ENCODE data around the gene KIF5C. TPM values are rescaled to one million over a fixed set of nuclear protein-coding genes. Genes with fewer than 3 reads are reported as not detected.

Gene KIF5C
- total and polyA plus RNA-seq, 7 experiments from 2014 or later = 0.58 to 14.3 (median 5.1) TPM

DNA sequence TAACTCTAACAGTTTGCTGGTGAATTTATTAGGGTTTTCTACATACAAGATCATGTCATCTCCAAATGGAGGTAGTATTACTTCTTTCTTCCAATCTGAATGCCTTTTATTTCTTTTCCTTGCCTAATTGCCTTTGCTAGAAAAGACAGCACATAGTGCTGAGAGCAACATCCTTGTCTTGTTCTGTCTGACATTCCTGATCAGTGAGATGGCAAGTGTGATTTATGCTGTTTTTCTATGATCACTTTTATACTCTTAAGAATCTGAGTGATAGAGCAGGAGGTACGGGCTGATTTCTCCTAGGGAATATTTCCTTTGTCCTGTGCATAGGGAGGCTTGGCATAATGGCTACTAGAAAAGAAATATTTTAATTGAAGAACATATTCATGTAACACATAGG lies 180.7 kb downstream of the KIF5C start:
- Mint-ChIP-seq H3K27me3 (peaks cover 13 to 36% (median 24%) of the 10 kb centered on the region in 5 donors), H3K9me3 (no peaks in the 10 kb centered on the region), H3K27ac (no peak overlapping the region), H3K4me3 (no peak overlapping the region), H3K36me3 (no peaks in the 10 kb centered on the region), H3K4me1 (no peaks in the 10 kb centered on the region)
- intact Hi-C loops (cut with micrococcal nuclease) = no loop called here
- H3K27ac ChIP-seq (ENCODE audit: low read depth, low read length) = no peak overlapping the region
- no peaks in the 10 kb centered on the region for H3K9me3 ChIP-seq (ENCODE audit: control insufficient read depth in 2 of 3, low read length in 3 of 3)
- no peaks in the 10 kb centered on the region for H3K27me3 ChIP-seq (ENCODE audit: control insufficient read depth in 2 of 2, insufficient read depth in 2 of 2, low read length in 2 of 2)
- no peaks in the 10 kb centered on the region for H3K4me1 ChIP-seq (ENCODE audit: control insufficient read depth in 2 of 2, insufficient read depth in 2 of 2, low read length in 2 of 2)
- POLR2A ChIA-PET = no interaction called here
- ATAC-seq (no peak), DNase-seq (no peak)
- CTCF ChIA-PET = no interaction called here
- H3K36me3 ChIP-seq (ENCODE audit: control insufficient read depth in 2 of 3, insufficient read depth in 3 of 3, low read length in 3 of 3) = no peaks in the 10 kb centered on the region
- H3K4me3 ChIP-seq (ENCODE audit: low read length) = no peak overlapping the region

DNA sequence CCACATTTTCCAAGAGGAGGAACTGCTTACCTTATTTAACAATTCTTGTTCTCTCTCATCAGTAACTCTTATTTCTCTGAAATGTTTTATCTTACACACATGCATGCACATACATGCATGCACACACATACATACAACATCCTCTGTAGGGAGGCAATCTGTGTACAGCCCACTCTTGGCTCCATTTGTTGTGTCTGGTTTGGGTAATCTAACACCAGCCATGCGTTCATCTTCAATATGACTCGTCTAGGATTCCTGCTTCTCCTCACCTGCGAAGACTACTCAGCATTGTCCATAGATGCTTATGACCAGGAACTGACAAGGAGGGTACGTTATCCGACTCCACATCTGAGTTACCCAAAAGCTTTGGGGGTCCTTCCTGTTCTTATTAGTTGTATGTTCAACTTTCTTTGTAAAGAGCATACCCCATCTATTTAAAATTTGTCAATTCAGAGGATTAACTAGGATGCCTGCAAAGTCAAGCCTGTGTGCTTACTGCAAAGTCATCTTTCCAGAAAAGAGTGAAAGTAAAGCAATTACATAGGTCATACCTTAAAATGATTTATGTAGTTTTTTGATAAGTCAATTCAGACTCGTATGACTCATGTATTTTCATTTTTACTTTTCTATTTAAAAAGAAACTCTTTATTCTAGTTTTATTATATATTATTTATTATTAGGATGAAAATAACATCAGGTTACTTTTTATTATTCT lies 181.7 kb downstream of the KIF5C start:
- H3K27ac ChIP-seq (ENCODE audit: low read depth, low read length) = no peak overlapping the region
- no peaks in the 10 kb centered on the region for H3K4me1 Mint-ChIP-seq
- no peaks in the 10 kb centered on the region for H3K36me3 Mint-ChIP-seq
- H3K4me3 ChIP-seq (ENCODE audit: low read length) = no peak overlapping the region
- H3K4me1 ChIP-seq (ENCODE audit: control insufficient read depth in 2 of 2, insufficient read depth in 2 of 2, low read length in 2 of 2) = no peaks in the 10 kb centered on the region
- ChIA-PET POLR2A (no interaction called here), CTCF (no interaction called here)
- ATAC-seq = no peak
- H3K36me3 ChIP-seq (ENCODE audit: control insufficient read depth in 2 of 3, insufficient read depth in 3 of 3, low read length in 3 of 3) = no peaks in the 10 kb centered on the region
- no peak for DNase-seq
- intact Hi-C loops (cut with micrococcal nuclease) = no loop called here
- H3K27me3 Mint-ChIP-seq = peaks cover 13 to 36% (median 27%) of the 10 kb centered on the region in 5 donors
- H3K9me3 ChIP-seq (ENCODE audit: control insufficient read depth in 2 of 3, low read length in 3 of 3) = no peaks in the 10 kb centered on the region
- no peak overlapping the region for H3K4me3 Mint-ChIP-seq
- no peaks in the 10 kb centered on the region for H3K27me3 ChIP-seq (ENCODE audit: control insufficient read depth in 2 of 2, insufficient read depth in 2 of 2, low read length in 2 of 2)
- no peak overlapping the region for H3K27ac Mint-ChIP-seq
- H3K9me3 Mint-ChIP-seq = no peaks in the 10 kb centered on the region

DNA sequence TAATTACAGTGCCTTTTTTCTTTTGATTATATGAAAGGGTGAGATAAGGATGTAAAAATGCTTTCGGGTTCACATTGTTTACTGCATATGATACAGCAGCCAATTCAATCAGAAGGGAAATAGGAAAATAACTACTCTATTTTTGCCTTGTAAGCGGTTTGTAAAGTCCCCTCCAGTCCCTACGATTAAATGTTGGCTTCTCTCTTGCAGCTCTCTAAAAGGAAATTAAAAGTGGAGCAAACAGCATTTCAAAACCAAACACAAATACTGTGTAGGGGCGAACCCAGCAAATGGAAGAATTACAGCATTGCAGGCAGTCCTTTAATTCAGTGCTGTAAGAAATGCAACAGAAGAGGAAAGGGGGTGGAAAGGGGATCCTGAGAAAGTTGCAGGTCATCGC lies 182.4 kb downstream of the KIF5C start:
- ChIA-PET CTCF (no interaction called here), POLR2A (no interaction called here)
- ATAC-seq (no peak), DNase-seq (no peak)
- intact Hi-C loops (cut with micrococcal nuclease) = no loop called here
- no peak overlapping the region for H3K4me3 Mint-ChIP-seq
- H3K4me1 ChIP-seq (ENCODE audit: control insufficient read depth in 2 of 2, insufficient read depth in 2 of 2, low read length in 2 of 2) = no peaks in the 10 kb centered on the region
- H3K36me3 ChIP-seq (ENCODE audit: control insufficient read depth in 2 of 3, insufficient read depth in 3 of 3, low read length in 3 of 3) = no peaks in the 10 kb centered on the region
- no peaks in the 10 kb centered on the region for H3K9me3 ChIP-seq (ENCODE audit: control insufficient read depth in 2 of 3, low read length in 3 of 3)
- no peak overlapping the region for H3K27ac Mint-ChIP-seq
- H3K36me3 Mint-ChIP-seq = no peaks in the 10 kb centered on the region
- H3K27me3 Mint-ChIP-seq = peaks cover 13 to 36% (median 28%) of the 10 kb centered on the region in 5 donors
- no peak overlapping the region for H3K27ac ChIP-seq (ENCODE audit: low read depth, low read length)
- H3K4me3 ChIP-seq (ENCODE audit: low read length) = no peak overlapping the region
- no peaks in the 10 kb centered on the region for H3K4me1 Mint-ChIP-seq
- no peaks in the 10 kb centered on the region for H3K27me3 ChIP-seq (ENCODE audit: control insufficient read depth in 2 of 2, insufficient read depth in 2 of 2, low read length in 2 of 2)
- H3K9me3 Mint-ChIP-seq = no peaks in the 10 kb centered on the region

DNA sequence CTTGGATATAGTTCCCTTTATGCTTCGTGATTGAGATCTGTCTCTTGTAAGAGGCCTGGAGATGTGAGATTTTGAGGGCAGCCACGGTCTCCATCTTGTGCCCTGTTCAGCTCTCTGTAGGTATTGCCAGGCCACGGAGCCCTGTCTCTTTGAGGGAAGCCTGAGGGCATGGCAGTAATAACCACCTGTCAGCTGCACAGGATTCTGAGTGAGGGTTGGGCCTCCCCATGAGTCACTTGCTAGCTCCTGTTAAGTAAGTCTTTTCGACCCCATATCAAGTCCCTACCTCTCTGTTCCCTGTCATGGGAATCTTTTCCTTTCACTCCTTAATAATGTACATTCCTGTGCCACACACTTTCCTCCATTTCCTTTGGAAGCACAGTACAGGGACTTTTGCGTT lies 183.9 kb downstream of the KIF5C start:
- no peak for ATAC-seq
- H3K9me3 ChIP-seq (ENCODE audit: control insufficient read depth in 2 of 3, low read length in 3 of 3) = no peaks in the 10 kb centered on the region
- no peak overlapping the region for H3K4me3 ChIP-seq (ENCODE audit: low read length)
- no peak overlapping the region for H3K27ac Mint-ChIP-seq
- H3K36me3 Mint-ChIP-seq = no peaks in the 10 kb centered on the region
- H3K4me1 Mint-ChIP-seq = no peaks in the 10 kb centered on the region
- POLR2A ChIA-PET = no interaction called here
- H3K27me3 Mint-ChIP-seq = peaks cover 4 to 36% (median 24%) of the 10 kb centered on the region in 5 donors
- H3K4me1 ChIP-seq (ENCODE audit: control insufficient read depth in 2 of 2, insufficient read depth in 2 of 2, low read length in 2 of 2) = no peaks in the 10 kb centered on the region
- H3K27ac ChIP-seq (ENCODE audit: low read depth, low read length) = no peak overlapping the region
- no peaks in the 10 kb centered on the region for H3K27me3 ChIP-seq (ENCODE audit: control insufficient read depth in 2 of 2, insufficient read depth in 2 of 2, low read length in 2 of 2)
- CTCF ChIA-PET = no interaction called here
- no peak for DNase-seq
- no peak overlapping the region for H3K4me3 Mint-ChIP-seq
- no peaks in the 10 kb centered on the region for H3K9me3 Mint-ChIP-seq
- H3K36me3 ChIP-seq (ENCODE audit: control insufficient read depth in 2 of 3, insufficient read depth in 3 of 3, low read length in 3 of 3) = no peaks in the 10 kb centered on the region
- intact Hi-C loops (cut with micrococcal nuclease) = no loop called here

DNA sequence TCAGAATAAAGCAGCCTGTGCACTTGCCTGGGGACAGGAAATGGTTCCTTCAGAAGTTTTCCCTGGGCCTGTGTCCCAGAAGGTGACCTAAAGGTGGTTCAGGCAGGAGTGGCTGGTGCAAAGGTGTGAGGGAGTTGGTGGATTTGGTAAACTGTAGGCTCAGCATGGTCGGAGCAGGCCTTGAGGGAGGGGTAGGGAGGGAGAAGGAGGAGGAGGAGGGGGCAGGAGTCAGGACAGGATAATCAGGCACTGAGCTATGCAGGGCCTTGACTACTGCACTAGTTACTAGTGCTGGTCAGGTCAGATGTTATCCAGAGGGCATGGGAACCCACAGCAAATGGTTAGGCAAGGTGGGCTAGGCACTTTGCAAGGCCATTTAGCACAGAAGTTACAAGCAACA lies 184.8 kb downstream of the KIF5C start:
- DNase-seq = no peak
- CTCF ChIA-PET = no interaction called here
- intact Hi-C loops (cut with micrococcal nuclease) = no loop called here
- no peaks in the 10 kb centered on the region for H3K27me3 ChIP-seq (ENCODE audit: control insufficient read depth in 2 of 2, insufficient read depth in 2 of 2, low read length in 2 of 2)
- POLR2A ChIA-PET = no interaction called here
- Mint-ChIP-seq H3K27me3 (peaks cover 0 to 33% (median 21%) of the 10 kb centered on the region in 5 donors), H3K27ac (no peak overlapping the region), H3K4me3 (no peak overlapping the region), H3K4me1 (no peaks in the 10 kb centered on the region), H3K9me3 (no peaks in the 10 kb centered on the region), H3K36me3 (no peaks in the 10 kb centered on the region)
- no peaks in the 10 kb centered on the region for H3K9me3 ChIP-seq (ENCODE audit: control insufficient read depth in 2 of 3, low read length in 3 of 3)
- no peaks in the 10 kb centered on the region for H3K4me1 ChIP-seq (ENCODE audit: control insufficient read depth in 2 of 2, insufficient read depth in 2 of 2, low read length in 2 of 2)
- H3K4me3 ChIP-seq (ENCODE audit: low read length) = no peak overlapping the region
- H3K36me3 ChIP-seq (ENCODE audit: control insufficient read depth in 2 of 3, insufficient read depth in 3 of 3, low read length in 3 of 3) = no peaks in the 10 kb centered on the region
- no peak overlapping the region for H3K27ac ChIP-seq (ENCODE audit: low read depth, low read length)
- no peak for ATAC-seq

DNA sequence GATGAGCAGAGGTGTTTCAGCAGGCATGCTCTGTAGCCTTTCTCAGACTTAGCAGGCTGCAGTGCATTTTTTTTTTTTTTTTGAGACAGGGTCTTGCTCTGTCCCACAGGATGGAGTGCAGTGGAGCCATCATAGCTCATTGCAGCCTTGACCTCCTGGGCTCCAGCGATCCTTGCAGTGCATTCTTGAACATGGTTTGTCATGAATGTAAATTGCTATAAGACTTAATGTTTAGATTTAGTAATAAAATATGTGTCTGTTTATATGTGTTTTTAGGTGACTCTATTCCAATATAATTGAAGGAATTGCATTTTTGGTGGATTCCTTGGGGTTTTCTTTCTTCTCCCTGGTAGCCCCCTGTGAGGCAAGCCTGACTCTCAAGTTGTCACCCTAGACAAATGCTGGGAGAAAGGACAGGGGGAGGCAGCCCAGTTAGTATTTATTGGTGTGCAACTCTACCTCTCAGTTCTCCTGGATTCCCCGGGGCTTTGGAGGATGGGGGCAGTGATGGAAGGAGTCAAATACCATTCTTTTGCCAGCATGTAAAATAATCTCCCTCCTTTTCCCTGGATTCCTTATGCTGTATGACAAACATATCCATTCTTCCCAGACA lies 186.2 kb downstream of the KIF5C start:
- H3K27me3 ChIP-seq (ENCODE audit: control insufficient read depth in 2 of 2, insufficient read depth in 2 of 2, low read length in 2 of 2) = no peaks in the 10 kb centered on the region
- H3K36me3 ChIP-seq (ENCODE audit: control insufficient read depth in 2 of 3, insufficient read depth in 3 of 3, low read length in 3 of 3) = no peaks in the 10 kb centered on the region
- no peak overlapping the region for H3K27ac ChIP-seq (ENCODE audit: low read depth, low read length)
- CTCF ChIA-PET = no interaction called here
- POLR2A ChIA-PET = no interaction called here
- no peak for DNase-seq
- Mint-ChIP-seq H3K4me1 (no peaks in the 10 kb centered on the region), H3K27ac (no peak overlapping the region), H3K27me3 (peaks cover 0 to 30% (median 10%) of the 10 kb centered on the region in 5 donors), H3K4me3 (no peak overlapping the region), H3K9me3 (no peaks in the 10 kb centered on the region), H3K36me3 (no peaks in the 10 kb centered on the region)
- no peak overlapping the region for H3K4me3 ChIP-seq (ENCODE audit: low read length)
- H3K9me3 ChIP-seq (ENCODE audit: control insufficient read depth in 2 of 3, low read length in 3 of 3) = no peaks in the 10 kb centered on the region
- no peak for ATAC-seq
- intact Hi-C loops (cut with micrococcal nuclease) = no loop called here
- no peaks in the 10 kb centered on the region for H3K4me1 ChIP-seq (ENCODE audit: control insufficient read depth in 2 of 2, insufficient read depth in 2 of 2, low read length in 2 of 2)

DNA sequence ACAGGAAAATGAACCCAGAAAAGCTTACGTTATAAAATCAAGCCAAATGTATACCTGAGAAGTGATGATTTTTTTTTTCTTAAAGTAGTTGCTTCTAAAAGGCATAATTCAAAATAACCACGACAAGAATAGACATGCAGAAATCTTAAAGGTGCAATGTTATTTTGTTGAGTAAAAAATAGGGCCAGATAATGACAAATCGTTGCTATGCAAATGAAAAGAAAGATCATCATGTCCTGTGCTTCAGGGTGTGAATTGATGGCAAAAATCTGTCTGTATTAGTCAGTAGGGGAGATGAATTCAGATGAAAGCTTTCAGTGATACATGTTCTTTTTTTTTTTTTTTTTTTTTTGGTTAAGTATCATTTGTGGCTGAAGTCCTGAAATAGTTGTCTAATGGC lies 187.5 kb downstream of the KIF5C start:
- H3K27ac Mint-ChIP-seq = no peak overlapping the region
- H3K27me3 Mint-ChIP-seq = peaks cover 5 to 25% (median 7%) of the 10 kb centered on the region in 5 donors
- intact Hi-C loops (cut with micrococcal nuclease) = no loop called here
- CTCF ChIA-PET = no interaction called here
- ATAC-seq (no peak), DNase-seq (no peak)
- H3K9me3 Mint-ChIP-seq = peaks cover 0 to 5% (median 0%) of the 10 kb centered on the region in 11 donors
- no peak overlapping the region for H3K4me3 Mint-ChIP-seq
- Histone ChIP-seq H3K4me3 (ENCODE audit: low read length) (no peak overlapping the region), H3K9me3 (ENCODE audit: control insufficient read depth in 2 of 3, low read length in 3 of 3) (no peaks in the 10 kb centered on the region), H3K36me3 (ENCODE audit: control insufficient read depth in 2 of 3, insufficient read depth in 3 of 3, low read length in 3 of 3) (no peaks in the 10 kb centered on the region), H3K27me3 (ENCODE audit: control insufficient read depth in 2 of 2, insufficient read depth in 2 of 2, low read length in 2 of 2) (no peaks in the 10 kb centered on the region), H3K4me1 (ENCODE audit: control insufficient read depth in 2 of 2, insufficient read depth in 2 of 2, low read length in 2 of 2) (no peaks in the 10 kb centered on the region), H3K27ac (ENCODE audit: low read depth, low read length) (no peak overlapping the region)
- H3K4me1 Mint-ChIP-seq = no peaks in the 10 kb centered on the region
- no peaks in the 10 kb centered on the region for H3K36me3 Mint-ChIP-seq
- POLR2A ChIA-PET = no interaction called here
